ENCODE measurements around the gene F3.

The F3 gene

GRCh38 chr1:94501426-94501825 is 40.1 kb downstream of the F3 start:
- Histone ChIP-seq H3K9ac (ENCODE audit: low read depth, low read length) (no peak overlapping the region), H3K27ac (ENCODE audit: low read depth, low read length) (no peak overlapping the region), H3K4me1 (ENCODE audit: insufficient read depth, low read length) (no peaks in the 10 kb centered on the region), H3K27me3 (ENCODE audit: insufficient read depth, low read length) (no peaks in the 10 kb centered on the region), H3K4me3 (ENCODE audit: low read length) (no peak overlapping the region), H3K36me3 (ENCODE audit: insufficient read depth, low read length) (peaks cover 27% of the 10 kb centered on the region), H3K9me3 (ENCODE audit: insufficient read depth, low read depth, low read length) (no peaks in the 10 kb centered on the region)
- WGBS: 95% methylated on average over 2 of the region's 2 CpGs

GRCh38 chr1:94496076-94496755 is 45.3 kb downstream of the F3 start:
- WGBS: 90% methylated on average over 2 of the region's 2 CpGs
- Histone ChIP-seq H3K4me3 (ENCODE audit: low read length) (no peak overlapping the region), H3K36me3 (ENCODE audit: insufficient read depth, low read length) (peaks cover 36% of the 10 kb centered on the region), H3K9me3 (ENCODE audit: insufficient read depth, low read depth, low read length) (no peaks in the 10 kb centered on the region), H3K4me1 (ENCODE audit: insufficient read depth, low read length) (no peaks in the 10 kb centered on the region), H3K27me3 (ENCODE audit: insufficient read depth, low read length) (no peaks in the 10 kb centered on the region), H3K27ac (ENCODE audit: low read depth, low read length) (no peak overlapping the region), H3K9ac (ENCODE audit: low read depth, low read length) (no peak overlapping the region)

GRCh38 chr1:94490556-94490955 is 51.0 kb downstream of the F3 start:
- Histone ChIP-seq H3K4me3 (ENCODE audit: low read length) (no peak overlapping the region), H3K9ac (ENCODE audit: low read depth, low read length) (no peak overlapping the region), H3K4me1 (ENCODE audit: insufficient read depth, low read length) (no peaks in the 10 kb centered on the region), H3K27ac (ENCODE audit: low read depth, low read length) (no peak overlapping the region), H3K9me3 (ENCODE audit: insufficient read depth, low read depth, low read length) (no peaks in the 10 kb centered on the region), H3K36me3 (ENCODE audit: insufficient read depth, low read length) (peaks cover 22% of the 10 kb centered on the region), H3K27me3 (ENCODE audit: insufficient read depth, low read length) (no peaks in the 10 kb centered on the region)
- 100% methylated on average over 2 of the region's 2 CpGs for WGBS

- H3K9ac ChIP-seq (ENCODE audit: low read depth, low read length): no peak overlapping the region
- H3K36me3 ChIP-seq (ENCODE audit: insufficient read depth, low read length): peaks cover 14% of the 10 kb centered on the region
- H3K4me1 ChIP-seq (ENCODE audit: insufficient read depth, low read length): no peaks in the 10 kb centered on the region
- H3K9me3 ChIP-seq (ENCODE audit: insufficient read depth, low read depth, low read length): no peaks in the 10 kb centered on the region
- no peak overlapping the region for H3K4me3 ChIP-seq (ENCODE audit: low read length)
- no peaks in the 10 kb centered on the region for H3K27me3 ChIP-seq (ENCODE audit: insufficient read depth, low read length)
- 89% methylated on average over 5 of the region's 5 CpGs for WGBS
- H3K27ac ChIP-seq (ENCODE audit: low read depth, low read length): no peak overlapping the region
These were observed 54.6 kb downstream of the F3 start for GRCh38 chr1:94486990-94487389.

- H3K27ac ChIP-seq (ENCODE audit: low read depth, low read length): no peak overlapping the region
- 0 out of 2 replicates have a peak, but pooled peaks cover 3% of the 10 kb centered on the region for H3K36me3 ChIP-seq (ENCODE audit: insufficient read depth, low read length)
- no peaks in the 10 kb centered on the region for H3K27me3 ChIP-seq (ENCODE audit: insufficient read depth, low read length)
- H3K9ac ChIP-seq (ENCODE audit: low read depth, low read length): no peak overlapping the region
- no peaks in the 10 kb centered on the region for H3K9me3 ChIP-seq (ENCODE audit: insufficient read depth, low read depth, low read length)
- 16% methylated on average over 4 of the region's 4 CpGs for WGBS
- no peaks in the 10 kb centered on the region for H3K4me1 ChIP-seq (ENCODE audit: insufficient read depth, low read length)
- no peak overlapping the region for H3K4me3 ChIP-seq (ENCODE audit: low read length)
These were observed 60.1 kb downstream of the F3 start for GRCh38 chr1:94481473-94481933.

GRCh38 chr1:94479682-94480081 is 61.9 kb downstream of the F3 start:
- H3K4me1 ChIP-seq (ENCODE audit: insufficient read depth, low read length): no peaks in the 10 kb centered on the region
- no peaks in the 10 kb centered on the region for H3K27me3 ChIP-seq (ENCODE audit: insufficient read depth, low read length)
- WGBS: 93% methylated on average over 3 of the region's 3 CpGs
- H3K36me3 ChIP-seq (ENCODE audit: insufficient read depth, low read length): 0 out of 2 replicates have a peak, but pooled peaks cover 3% of the 10 kb centered on the region
- H3K27ac ChIP-seq (ENCODE audit: low read depth, low read length): no peak overlapping the region
- H3K9ac ChIP-seq (ENCODE audit: low read depth, low read length): no peak overlapping the region
- H3K4me3 ChIP-seq (ENCODE audit: low read length): no peak overlapping the region
- no peaks in the 10 kb centered on the region for H3K9me3 ChIP-seq (ENCODE audit: insufficient read depth, low read depth, low read length)
